Sciatic nerve (tissue), 2 donors: Measurements from ENCODE around the gene TAF4B. TPM values are rescaled to one million over a fixed set of nuclear protein-coding genes. Genes with fewer than 3 reads are reported as not detected.
"Not testable (repeated sequence)": the region's sequence is repeated elsewhere in the genome, so short reads cannot be mapped to it uniquely, and the experiment has no call there.

ENCODE experiments used
- ATAC-seq: fragments of 200-7000 bp; cut with Tn5 transposase; one replicate; pipeline ENCODE4 v1.9.1; 2020; ENCODE audit warnings: mild to moderate bottlenecking, moderate library complexity
- DNase-seq: peaks from one replicate; pipeline ENCODE4 v3.0.0-alpha.2; 2020; ENCODE audit warnings: low spot score
- intact Hi-C: fragments of 100-400 bp; cut with DNase I; formaldehyde crosslinking; loops from one replicate; pipeline ENCODE4 v1.14.2; 2022
- total RNA-seq: library from RNA; stranded (reverse); fragmentation: NEBNext Ultra II Directional; extraction: Animal tissue kit (Norgen Biotek cat#: 25700); gene quantifications from one replicate; pipeline ENCODE4 v1.2.1, GENCODE V29; 2021
- donor health status: DM: no; HTN: no; CAD: no.
- donor health status: DM: no; HTN: no; CAD: no.

Gene TAF4B
- total RNA-seq, 1 donor from 2014 or later: 5.5 TPM

GRCh38 chr18:26350961-26351360, 124.7 kb downstream of the TAF4B start:
- ATAC-seq (no peak), DNase-seq (no peak)
- intact Hi-C loops: no loop called here

GRCh38 chr18:26356045-26356785, 130.0 kb downstream of the TAF4B start:
- intact Hi-C loops: no loop called here
- no peak for DNase-seq
- ATAC-seq: no peak

DNA sequence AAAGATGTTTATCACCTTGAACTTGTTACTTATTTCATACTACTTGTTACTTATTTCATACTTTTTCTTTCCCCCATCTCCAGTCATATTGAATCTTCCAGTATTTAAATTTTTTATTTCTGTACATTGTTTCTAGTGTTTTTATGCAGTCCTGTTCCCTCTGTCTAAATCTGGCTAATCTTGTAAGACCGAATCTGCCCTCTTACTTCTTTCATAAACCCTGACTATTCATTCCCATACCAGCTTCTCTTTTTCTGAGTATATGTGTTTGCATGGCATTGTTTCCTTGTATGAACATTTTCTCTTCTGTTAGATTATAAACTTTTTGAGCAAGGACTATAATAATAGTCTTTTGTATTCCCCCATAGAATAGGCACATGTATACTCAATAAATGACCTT, 131.7 kb downstream of the TAF4B start:
- intact Hi-C loops: no loop called here
- DNase-seq (no peak), ATAC-seq (no peak)

GRCh38 chr18:26362021-26362420, 135.8 kb downstream of the TAF4B start:
- no peak for ATAC-seq
- intact Hi-C loops: no loop called here
- DNase-seq: no peak

- DNase-seq (no peak), ATAC-seq (no peak)
- intact Hi-C loops: no loop called here
Measured at GRCh38 chr18:26367425-26367824, 141.2 kb downstream of the TAF4B start.

GRCh38 chr18:26370037-26370436, 143.8 kb downstream of the TAF4B start:
- no peak for ATAC-seq
- no peak for DNase-seq
- intact Hi-C loops: no loop called here

DNA sequence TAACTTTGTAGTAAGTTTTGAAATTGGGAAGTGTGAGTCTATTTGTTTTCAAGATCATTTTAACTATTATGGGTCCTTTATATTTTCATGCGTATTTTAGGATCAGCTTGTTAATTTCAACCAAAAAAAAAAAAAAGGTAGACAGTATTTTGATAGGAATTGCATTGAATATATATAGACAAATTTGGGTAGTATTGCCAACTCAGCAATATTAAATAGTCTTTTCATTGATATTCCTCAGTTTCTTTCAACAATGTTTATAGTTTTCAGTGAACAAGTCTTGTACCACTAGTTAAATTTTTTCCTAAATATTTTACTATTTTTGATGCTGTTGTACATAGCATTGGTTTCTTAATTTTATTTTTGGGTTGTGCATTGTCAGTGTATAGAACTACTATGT, 149.9 kb downstream of the TAF4B start:
- DNase-seq (no peak), ATAC-seq (no peak)
- intact Hi-C loops: no loop called here

DNA sequence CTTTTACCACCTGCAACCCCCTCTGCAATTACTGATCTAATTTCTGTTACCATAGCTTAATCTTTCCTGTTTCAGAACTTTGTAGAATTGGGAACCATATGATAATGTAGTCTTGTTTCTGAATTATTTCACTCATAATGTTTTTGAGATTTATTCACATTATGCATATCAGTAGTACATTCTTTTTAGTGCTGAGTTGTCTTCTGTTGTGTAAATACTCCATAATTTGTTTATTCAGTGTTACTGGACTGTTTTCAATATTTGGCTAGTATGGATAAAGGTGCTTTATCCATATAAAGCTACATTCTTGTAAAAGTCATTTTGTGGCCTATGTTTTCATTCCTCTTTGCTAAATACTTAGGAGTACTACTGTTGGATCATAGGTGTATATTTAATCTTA, 152.5 kb downstream of the TAF4B start:
- intact Hi-C loops: no loop called here
- ATAC-seq (no peak), DNase-seq (no peak)

DNA sequence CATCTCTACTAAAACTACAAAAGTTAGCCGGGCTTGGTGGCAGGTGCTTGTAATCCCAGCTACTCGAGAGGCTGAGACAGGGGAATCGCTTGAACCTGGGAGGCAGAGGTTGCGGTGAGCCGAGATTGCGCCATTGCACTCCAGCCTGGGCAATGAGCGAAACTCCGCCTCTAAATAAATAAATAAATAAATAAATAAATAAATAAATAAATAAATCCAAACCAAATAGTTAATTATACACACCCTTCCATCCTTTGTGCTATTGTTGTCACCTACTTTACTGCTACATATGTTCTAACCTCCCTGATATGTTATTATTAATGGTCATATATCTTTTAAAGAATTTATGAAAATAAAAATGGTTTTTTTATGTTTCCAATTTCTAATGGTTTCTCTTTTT, 155.3 kb downstream of the TAF4B start:
- DNase-seq, intact Hi-C loops, ATAC-seq: not testable (repeated sequence)

- intact Hi-C loops: no loop called here
- ATAC-seq: peak; percentile 57
- DNase-seq: no peak
Measured at GRCh38 chr18:26383454-26384270, 157.4 kb downstream of the TAF4B start.

DNA sequence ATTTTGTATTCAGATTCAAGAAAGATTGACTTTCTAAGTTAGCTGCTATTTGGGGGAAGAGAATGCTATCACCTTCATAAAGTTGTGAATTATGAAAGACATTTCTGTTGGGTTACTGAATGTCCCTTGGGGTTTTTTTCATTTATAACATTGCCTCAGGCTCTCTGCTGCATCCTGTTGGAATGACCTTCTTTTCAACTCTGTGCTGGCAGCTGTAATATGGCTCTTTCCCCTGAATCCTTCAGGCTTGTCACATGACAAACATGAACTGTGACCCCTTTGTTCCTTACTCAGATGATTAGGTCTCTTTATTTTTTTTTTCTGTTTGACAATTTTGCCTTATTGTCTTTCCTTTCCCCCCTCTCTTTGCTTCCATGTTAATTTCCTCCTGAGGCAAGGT, 159.8 kb downstream of the TAF4B start:
- peak; percentile 95 for ATAC-seq
- no peak for DNase-seq
- intact Hi-C loops: no loop called here

DNA sequence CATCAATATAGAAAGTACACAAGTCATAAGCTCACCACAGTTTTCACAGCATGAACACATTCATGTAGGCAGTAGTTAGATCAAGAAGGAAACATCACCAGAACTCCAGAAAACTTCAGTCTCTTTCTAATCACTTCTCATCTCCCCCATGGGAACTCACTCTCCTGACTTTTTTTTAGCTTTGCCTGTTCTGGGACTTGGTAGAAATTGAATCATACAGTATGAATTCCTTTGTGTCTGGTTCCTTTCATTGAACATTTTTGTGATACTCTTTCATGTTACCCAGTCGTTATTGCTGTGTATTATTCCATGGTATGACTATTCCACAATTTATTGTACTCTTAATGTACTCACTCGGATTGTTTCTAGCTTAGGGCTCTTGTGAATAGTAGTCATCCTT, 160.2 kb downstream of the TAF4B start:
- DNase-seq (no peak), ATAC-seq (peak; percentile 23)
- intact Hi-C loops: no loop called here

GRCh38 chr18:26394047-26394654, 167.9 kb downstream of the TAF4B start:
- intact Hi-C loops: no loop called here
- ATAC-seq (no peak), DNase-seq (no peak)

DNA sequence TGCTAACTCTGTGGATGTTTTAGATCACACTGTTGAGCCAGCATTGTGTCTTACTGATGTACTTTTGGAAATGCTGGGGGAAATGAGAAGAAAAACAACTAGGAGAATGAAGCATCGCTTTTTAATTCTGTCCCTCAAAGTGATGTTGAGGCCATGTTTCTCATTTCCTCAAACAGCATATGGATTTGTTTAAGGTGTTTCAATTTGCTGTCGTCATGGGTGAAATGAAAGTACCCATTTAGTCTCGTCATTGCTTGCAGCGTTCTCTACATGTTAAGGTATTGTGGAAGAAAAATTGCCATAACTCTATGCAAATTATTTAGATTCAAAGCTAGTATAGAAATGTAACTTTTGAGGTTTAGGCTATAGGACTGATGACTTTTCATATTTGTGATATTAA, 170.8 kb downstream of the TAF4B start:
- intact Hi-C loops: no loop called here
- DNase-seq (no peak), ATAC-seq (no peak)

DNA sequence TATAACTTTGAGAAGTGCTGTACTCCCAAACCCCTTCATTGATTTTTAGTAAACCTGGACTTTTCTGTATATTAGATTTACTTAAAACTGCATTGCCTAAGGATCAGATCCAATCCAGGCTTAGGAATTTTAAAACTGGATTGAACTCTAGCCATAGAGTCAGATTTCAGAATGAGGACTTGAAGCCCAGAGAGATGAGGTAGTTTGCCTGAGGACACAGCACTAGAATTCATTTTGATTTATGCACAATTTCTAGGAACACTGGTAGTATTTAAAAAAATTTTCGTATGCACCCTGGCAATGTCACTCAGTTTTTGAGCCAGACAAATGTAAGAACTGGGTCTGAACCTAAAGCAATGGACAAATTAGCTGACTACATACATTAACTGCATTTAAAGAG, 177.2 kb downstream of the TAF4B start:
- DNase-seq: no peak
- intact Hi-C loops: no loop called here
- ATAC-seq: no peak

DNA sequence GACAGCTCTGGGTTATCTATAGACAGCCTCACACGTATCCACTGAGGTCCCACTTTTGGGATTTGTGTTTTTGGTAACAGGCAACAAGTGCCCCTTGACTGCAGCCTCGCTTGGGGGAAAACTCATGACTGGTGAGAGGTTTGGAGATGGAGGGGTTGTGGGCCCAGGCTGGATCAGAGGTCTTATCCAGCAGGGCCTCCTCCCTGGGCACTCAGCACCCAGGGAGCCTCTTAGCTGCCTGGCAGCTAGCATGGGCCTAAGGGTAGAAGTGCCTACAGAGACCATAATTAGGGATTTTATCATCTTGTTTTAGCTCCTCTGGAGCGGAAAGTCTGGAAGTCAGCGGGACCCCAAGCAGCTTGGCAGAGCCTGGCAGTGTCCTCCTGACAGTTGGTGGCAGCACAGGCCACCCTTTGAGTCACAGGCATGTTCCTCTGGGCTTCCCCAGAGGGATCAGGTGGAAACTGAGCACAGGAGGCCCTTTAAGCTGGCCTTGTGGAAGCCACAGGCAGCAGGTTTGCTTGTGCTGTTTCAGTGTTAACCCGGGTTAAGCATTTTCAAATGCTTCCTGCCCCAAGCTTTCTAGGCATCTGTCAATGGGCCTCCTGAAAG, 179.1 kb downstream of the TAF4B start:
- ATAC-seq (peak; percentile 75), DNase-seq (no peak)
- intact Hi-C loops: no loop called here

- no peak for DNase-seq
- intact Hi-C loops: no loop called here
- ATAC-seq: no peak
Measured at GRCh38 chr18:26406324-26406723, 180.1 kb downstream of the TAF4B start.

DNA sequence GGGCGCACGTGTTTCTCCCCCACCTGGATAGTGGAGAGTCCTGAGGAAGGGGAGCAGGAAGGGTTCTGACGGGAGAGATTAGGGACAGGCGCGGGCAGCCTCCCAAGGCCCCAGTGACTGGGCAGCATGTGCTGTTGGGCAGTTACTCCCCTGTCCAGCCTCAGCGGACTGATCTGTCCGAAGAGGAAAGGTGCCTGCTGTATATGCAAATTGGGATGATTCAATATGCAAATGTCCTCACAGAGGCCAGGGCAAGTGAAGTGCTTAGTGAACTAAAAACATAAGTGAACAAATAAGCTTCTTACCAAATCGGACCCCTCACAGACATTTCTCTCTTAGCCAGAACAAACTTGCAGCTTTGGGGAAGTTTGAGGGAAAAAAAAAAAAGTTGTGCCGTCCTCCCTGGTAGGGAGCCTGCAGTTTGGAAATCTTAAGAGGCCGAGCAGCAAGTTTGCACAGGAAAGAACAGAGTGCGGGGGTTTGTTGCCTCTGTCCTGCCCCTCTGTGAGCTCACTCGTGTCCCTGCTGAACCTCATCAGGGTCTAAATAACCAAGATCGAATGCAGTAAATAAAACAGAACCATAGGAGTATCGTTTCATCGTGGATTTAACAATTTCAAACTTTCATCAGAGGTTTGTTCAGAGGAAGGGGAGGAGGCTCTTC, 180.7 kb downstream of the TAF4B start:
- intact Hi-C loops: no loop called here
- no peak for ATAC-seq
- no peak for DNase-seq
